Spleen (tissue), 7 donors: ENCODE measurements around the gene CCIN.

Experiments
- CTCF ChIP-seq, 11 experiments: fragments of 200-600 bp in 7 of 11; fragments of 450-650 bp in 4 of 11; sonication (generic) in 4 of 11; IDR thresholded peaks in 8 of 11; conservative IDR thresholded peaks in 3 of 11; 1 replicate in 7 of 11; 2 replicates in 4 of 11; pipeline versions ENCODE4 v1.4.0 to v1.8.0; 2016 to 2021; ENCODE audit warnings: antibody characterized with exemption in 11 of 11, inconsistent platforms in 4 of 11, mild to moderate bottlenecking in 1 of 11
- POLR2A ChIP-seq, 3 donors: fragments of 450-650 bp; IDR thresholded peaks; one replicate each; pipeline ENCODE4 v1.5.1; 2017; ENCODE audit warnings: antibody characterized with exemption in 3 of 3, mild to moderate bottlenecking in 1 of 3
- POLR2AphosphoS5 ChIP-seq, 3 donors: sonication (generic); formaldehyde crosslinking; IDR thresholded peaks; one replicate each; pipeline ENCODE4 v1.5.1; 2017; ENCODE audit warnings: antibody characterized with exemption in 3 of 3
- donor health status: DM: no; HTN: no; CAD: no; lungs with moderate emphysema.
- donor health status: DM: no; HTN: no; CAD: no.
- donor health status: DM: no; HTN: no; CAD: no.

- TF ChIP-seq CTCF (IDR thresholded peaks at IDR 0.05 in 8 of 11, conservative IDR thresholded peaks at IDR 0.05 in 3 of 11) = no peak
- no peak for TF ChIP-seq POLR2A (IDR thresholded peaks at IDR 0.05)
- peak in 1 of 3 donors; percentile 30 for TF ChIP-seq POLR2AphosphoS5 (IDR thresholded peaks at IDR 0.05)
Observed at GRCh38 chr9:36164989-36165388, 4.2 kb upstream of the CCIN start.
